GM12864 (cell line): ENCODE results near the gene DDOST.

Experiments used
- DNase-seq: peaks from one replicate; pipeline ENCODE4 v3.0.0-alpha.2; 2011; ENCODE audit warnings: low read depth
- H3K4me3 ChIP-seq: 2 replicates; pipeline ENCODE4 v1.5.1; 2011; ENCODE audit warnings: mild to moderate bottlenecking, low read depth, low read length, control low read depth
- CTCF ChIP-seq: IDR thresholded peaks from 2 replicates; pipeline ENCODE4 v1.5.1; 2011; ENCODE audit warnings: low read depth, mild to moderate bottlenecking, moderate library complexity, low read length, control low read depth, inconsistent platforms; ENCODE audit errors: missing control alignments

DDOST gene

GRCh38 chr1:20618550-20618949, 42.6 kb downstream of the DDOST start:
- no peak overlapping the region for H3K4me3 ChIP-seq
- DNase-seq = no peak
- TF ChIP-seq CTCF = no peak

GRCh38 chr1:20616847-20617487, 44.2 kb downstream of the DDOST start:
- no peak for DNase-seq
- no peak for TF ChIP-seq CTCF
- no peak overlapping the region for H3K4me3 ChIP-seq

GRCh38 chr1:20615946-20616846, 45.0 kb downstream of the DDOST start:
- H3K4me3 ChIP-seq = no peak overlapping the region
- peak; percentile 38 for DNase-seq
- no peak for TF ChIP-seq CTCF

GRCh38 chr1:20614131-20614579, 47.0 kb downstream of the DDOST start:
- no peak overlapping the region for H3K4me3 ChIP-seq
- no peak for TF ChIP-seq CTCF
- no peak for DNase-seq

DNA sequence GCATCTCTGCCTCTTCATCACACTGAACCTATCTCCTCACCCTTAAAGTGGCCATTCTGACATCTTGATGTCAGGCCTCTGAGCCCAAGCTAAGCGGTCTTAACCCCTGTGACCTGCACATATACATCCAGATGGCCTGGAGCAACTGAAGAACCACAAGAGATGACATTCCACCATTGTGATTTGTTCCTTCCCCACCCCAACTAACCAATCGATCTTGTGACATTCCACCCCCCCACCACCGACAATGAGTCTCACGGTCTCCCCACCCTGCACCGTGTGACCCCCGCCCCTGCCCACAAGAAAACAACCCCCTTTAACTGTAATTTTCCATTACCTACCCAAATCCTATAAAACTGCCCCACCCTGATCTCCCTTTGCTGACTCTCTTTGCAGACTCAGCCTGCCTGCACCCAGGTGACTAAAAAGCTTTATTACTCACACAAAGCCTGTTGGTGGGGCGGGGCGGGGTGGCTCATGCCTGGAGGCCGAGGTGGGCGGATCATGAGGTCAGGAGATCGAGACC, 48.9 kb downstream of the DDOST start:
- DNase-seq = no peak
- no peak overlapping the region for H3K4me3 ChIP-seq
- no peak for TF ChIP-seq CTCF

- H3K4me3 ChIP-seq = no peak overlapping the region
- TF ChIP-seq CTCF = no peak
- no peak for DNase-seq
These were observed 49.5 kb downstream of the DDOST start for GRCh38 chr1:20611652-20612051.

- DNase-seq = no peak
- H3K4me3 ChIP-seq = no peak overlapping the region
- no peak for TF ChIP-seq CTCF
These were observed 50.2 kb downstream of the DDOST start for GRCh38 chr1:20610970-20611369.
